A673 (cell line): Measurements from ENCODE around the gene SYNE3. TPM values are rescaled to one million over a fixed set of nuclear protein-coding genes. Genes with fewer than 3 reads are reported as not detected.

Experiments used
- Bru-seq: library from RNA; stranded (reverse); fragments of 400-500 nt; gene quantifications from one replicate; lab custom pipeline; 2021; lab: Mats Ljungman, UMichigan
- BruChase-seq, 2 experiments: library from RNA; stranded (reverse); fragments of 400-500 nt; gene quantifications; one replicate each; lab custom pipeline; 2021; lab: Mats Ljungman, UMichigan
- BruUV-seq: library from RNA; stranded (reverse); fragments of 400-500 nt; replicated peaks from 2 replicates; lab custom pipeline; 2021; lab: Mats Ljungman, UMichigan
- CTCF ChIA-PET: fragments of 300-600 bp; sonication (Branson Sonifier 250); formaldehyde crosslinking; loops from one replicate; lab custom pipeline; 2022; ENCODE audit warnings: antibody characterized with exemption; lab: Charles Lee
- POLR2A ChIA-PET: fragments of 300-600 bp; sonication (Branson Sonifier 250); formaldehyde crosslinking; loops from one replicate; lab custom pipeline; 2022; ENCODE audit warnings: antibody characterized with exemption; ENCODE audit not compliant: low non-redundant PET; lab: Charles Lee
- DNase-seq: peaks from one replicate; pipeline ENCODE4 v3.0.0-alpha.2; 2015; ENCODE audit warnings: low spot score
- H3K27ac ChIP-seq: fragments of 200-600 bp; sonication (generic); 2 replicates; pipeline ENCODE4 v1.5.1; 2016; ENCODE audit warnings: mixed run types, low read depth, mild to moderate bottlenecking, mixed read lengths, antibody characterized with exemption, low read length; ENCODE audit not compliant: poor library complexity, severe bottlenecking
- H3K27me3 ChIP-seq: fragments of 200-600 bp; sonication (generic); replicated peaks from 2 replicates; pipeline ENCODE4 v1.6.1; 2017; ENCODE audit warnings: mixed run types, low read depth, mild to moderate bottlenecking, mixed read lengths, antibody characterized with exemption, low read length; ENCODE audit not compliant: insufficient read depth, poor library complexity
- H3K36me3 ChIP-seq: fragments of 200-600 bp; sonication (generic); 2 replicates; pipeline ENCODE4 v1.6.1; 2016; ENCODE audit warnings: mixed run types, mild to moderate bottlenecking, mixed read lengths, antibody characterized with exemption, low read length; ENCODE audit not compliant: insufficient read depth, poor library complexity, severe bottlenecking
- H3K4me1 ChIP-seq: fragments of 200-600 bp; sonication (generic); 2 replicates; pipeline ENCODE4 v1.6.1; 2017; ENCODE audit warnings: mixed run types, mild to moderate bottlenecking, mixed read lengths, antibody characterized with exemption, low read length; ENCODE audit not compliant: insufficient read depth, poor library complexity, severe bottlenecking
- H3K4me3 ChIP-seq: fragments of 200-600 bp; sonication (generic); 2 replicates; pipeline ENCODE4 v1.5.1; 2016; ENCODE audit warnings: low read depth, mixed run types, mild to moderate bottlenecking, mixed read lengths, low read length; ENCODE audit not compliant: poor library complexity, severe bottlenecking
- H3K9me3 ChIP-seq: fragments of 200-600 bp; sonication (generic); 2 replicates; pipeline ENCODE4 v1.6.1; 2016; ENCODE audit warnings: mixed run types, low read depth, mild to moderate bottlenecking, mixed read lengths, antibody characterized with exemption, low read length; ENCODE audit not compliant: poor library complexity, severe bottlenecking
- EZH2 ChIP-seq: fragments of 200-600 bp; sonication (generic); IDR thresholded peaks from 2 replicates; pipeline ENCODE4 v1.6.1; 2017; ENCODE audit warnings: borderline replicate concordance, low read depth, mild to moderate bottlenecking, mixed read lengths, antibody characterized with exemption, low read length; ENCODE audit not compliant: poor library complexity, severe bottlenecking
- intact Hi-C: fragments of 100-400 bp; cut with micrococcal nuclease; formaldehyde crosslinking; loops from one replicate; pipeline ENCODE4 v1.10.0; 2022; ENCODE audit not compliant: unreplicated experiment
- long read RNA-seq: library from polyadenylated mRNA; stranded (forward); transcript quantifications from one replicate; pipeline ENCODE4 v2.0.0, GENCODE V29; 2022
- total RNA-seq: library from RNA; stranded (reverse); gene quantifications from 2 replicates; pipeline ENCODE4 v1.2.3, GENCODE V29; 2021
- TF ChIP-seq, protein P1 (sequence below): fragments of 300-800, 200-600 bp; sonication (generic); conservative IDR thresholded peaks from 2 replicates; pipeline ENCODE4 v1.5.1; 2017; ENCODE audit warnings: low read depth, mild to moderate bottlenecking, antibody characterized with exemption, low read length, moderate library complexity, mixed read lengths

The SYNE3 gene, protein sequence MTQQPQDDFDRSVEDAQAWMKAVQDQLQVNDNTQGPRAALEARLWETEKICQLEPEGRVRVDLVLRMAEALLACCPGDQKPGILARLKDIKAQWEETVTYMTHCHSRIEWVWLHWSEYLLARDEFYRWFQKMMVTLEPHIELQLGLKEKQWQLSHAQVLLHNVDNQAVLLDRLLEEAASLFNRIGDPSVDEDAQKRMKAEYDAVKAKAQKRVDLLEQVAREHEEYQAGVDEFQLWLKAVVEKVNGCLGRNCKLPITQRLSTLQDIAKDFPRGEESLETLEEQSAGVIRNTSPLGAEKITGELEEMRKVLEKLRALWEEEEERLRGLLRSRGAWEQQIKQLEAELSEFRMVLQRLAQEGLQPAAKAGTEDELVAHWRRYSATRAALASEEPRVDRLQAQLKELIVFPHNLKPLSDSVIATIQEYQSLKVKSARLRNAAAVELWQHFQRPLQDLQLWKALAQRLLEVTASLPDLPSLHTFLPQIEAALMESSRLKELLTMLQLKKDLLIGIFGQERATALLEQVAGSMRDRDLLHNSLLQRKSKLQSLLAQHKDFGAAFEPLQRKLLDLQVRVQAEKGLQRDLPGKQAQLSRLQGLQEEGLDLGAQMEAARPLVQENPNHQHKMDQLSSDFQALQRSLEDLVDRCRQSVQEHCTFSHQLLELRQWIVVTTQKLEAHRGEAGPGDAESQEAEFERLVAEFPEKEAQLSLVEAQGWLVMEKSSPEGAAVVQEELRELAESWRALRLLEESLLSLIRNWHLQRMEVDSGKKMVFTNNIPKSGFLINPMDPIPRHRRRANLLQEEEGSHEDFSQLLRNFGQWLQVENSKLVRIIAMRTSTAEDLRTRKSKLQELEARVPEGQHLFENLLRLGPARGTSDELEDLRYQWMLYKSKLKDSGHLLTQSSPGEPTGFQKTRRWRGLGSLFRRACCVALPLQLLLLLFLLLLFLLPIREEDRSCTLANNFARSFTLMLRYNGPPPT
- total RNA-seq (6.3 and 6.4 TPM in 2 replicates), Bru-seq, nascent RNA (percentile 45 among the genes with signal in this experiment), BruChase-seq, experiment 1, labeled RNA remaining after a 2-hour chase (percentile 46 among the genes with signal in this experiment), BruChase-seq, experiment 2, labeled RNA remaining after a 6-hour chase (percentile 53 among the genes with signal in this experiment)
- long read RNA-seq, partial matches to known transcripts = 4 of 8 reads
- long read RNA-seq, other reads (novel, unspliced or antisense) = 4 of 8 reads

DNA sequence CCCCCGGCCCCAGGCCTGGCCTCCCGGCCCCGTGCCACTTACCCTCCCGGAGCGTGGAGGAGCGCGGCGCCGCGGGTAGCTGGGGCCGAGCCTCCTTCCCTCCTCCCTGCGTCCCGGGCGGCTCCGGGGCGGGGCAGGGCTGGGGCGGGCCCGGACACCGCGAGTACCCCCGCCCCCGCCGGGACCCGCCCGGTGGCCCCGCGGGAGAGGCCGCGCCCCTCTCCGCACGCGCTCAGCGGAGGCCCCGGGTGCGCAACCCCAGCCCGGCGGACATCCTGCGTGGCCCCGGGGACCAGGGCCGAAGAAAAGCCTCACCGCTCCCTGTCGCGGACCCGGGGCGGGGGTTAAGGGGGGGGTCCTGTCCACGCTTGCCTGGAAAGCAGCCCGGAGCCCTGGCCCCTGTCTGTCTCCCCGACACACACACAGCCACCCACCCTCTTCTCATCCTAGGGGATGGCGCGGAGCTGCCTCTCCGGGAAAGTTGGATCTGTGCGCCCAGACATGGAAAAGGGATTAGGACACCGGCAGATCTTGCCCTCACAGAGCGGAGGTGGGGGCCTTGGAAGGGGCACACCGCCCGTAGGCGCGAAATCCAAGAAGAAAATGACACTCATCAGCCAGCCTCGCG is at the start of gene SYNE3:
Gene SYNE3 (minus strand): TSS at position 97 of the 628 bp plus-strand sequence. CDS start 40,829 bp downstream, outside the sequence.
- Histone ChIP-seq H3K36me3 (no peaks in the 10 kb centered on the region), H3K9me3 (no peaks in the 10 kb centered on the region), H3K4me3 (peak within 1 kb of the TSS; percentile 55), H3K27me3 (no peaks in the 10 kb centered on the region), H3K27ac (peak within 1 kb of the TSS; percentile 68), H3K4me1 (peaks cover 59% of the 10 kb centered on the region)
- DNase-seq = peak; percentile 47
- intact Hi-C loops = no loop called here
- TF ChIP-seq, protein P1, sequence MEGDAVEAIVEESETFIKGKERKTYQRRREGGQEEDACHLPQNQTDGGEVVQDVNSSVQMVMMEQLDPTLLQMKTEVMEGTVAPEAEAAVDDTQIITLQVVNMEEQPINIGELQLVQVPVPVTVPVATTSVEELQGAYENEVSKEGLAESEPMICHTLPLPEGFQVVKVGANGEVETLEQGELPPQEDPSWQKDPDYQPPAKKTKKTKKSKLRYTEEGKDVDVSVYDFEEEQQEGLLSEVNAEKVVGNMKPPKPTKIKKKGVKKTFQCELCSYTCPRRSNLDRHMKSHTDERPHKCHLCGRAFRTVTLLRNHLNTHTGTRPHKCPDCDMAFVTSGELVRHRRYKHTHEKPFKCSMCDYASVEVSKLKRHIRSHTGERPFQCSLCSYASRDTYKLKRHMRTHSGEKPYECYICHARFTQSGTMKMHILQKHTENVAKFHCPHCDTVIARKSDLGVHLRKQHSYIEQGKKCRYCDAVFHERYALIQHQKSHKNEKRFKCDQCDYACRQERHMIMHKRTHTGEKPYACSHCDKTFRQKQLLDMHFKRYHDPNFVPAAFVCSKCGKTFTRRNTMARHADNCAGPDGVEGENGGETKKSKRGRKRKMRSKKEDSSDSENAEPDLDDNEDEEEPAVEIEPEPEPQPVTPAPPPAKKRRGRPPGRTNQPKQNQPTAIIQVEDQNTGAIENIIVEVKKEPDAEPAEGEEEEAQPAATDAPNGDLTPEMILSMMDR = no peak
- TF ChIP-seq EZH2 = no peak
- no TSS peak for BruUV-seq
- CTCF ChIA-PET = no interaction called here
- POLR2A ChIA-PET = no interaction called here

DNA sequence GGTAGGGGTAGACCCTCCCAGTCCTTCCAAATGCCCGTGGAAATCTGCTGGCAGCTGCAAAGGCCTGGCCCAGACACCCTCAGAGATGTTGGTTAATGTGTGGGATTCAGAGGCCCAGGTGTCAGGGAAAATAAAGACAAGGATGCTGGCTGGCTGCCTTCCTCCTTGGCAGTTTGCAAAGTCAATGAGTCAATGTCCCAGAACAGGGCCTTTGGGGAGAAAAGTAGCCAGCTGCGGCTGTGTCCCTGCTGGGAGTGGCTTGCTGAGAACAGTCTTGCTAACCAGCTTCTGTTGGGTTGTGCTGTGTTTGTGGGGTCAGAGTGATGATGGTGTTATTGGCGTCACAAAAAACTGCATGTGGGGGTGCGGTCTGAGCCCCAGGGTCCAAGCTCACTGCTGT is 47.6 kb upstream of the SYNE3 start:
- no peak for TF ChIP-seq EZH2
- TF ChIP-seq, protein P1 = no peak
- no TSS peak for BruUV-seq
- intact Hi-C loops = loop anchor here (5.0 to 10.0 kb wide), 3 partner anchors 118 to 711 kb away; no protein-coding TSS in a partner anchor
- ChIA-PET POLR2A (no interaction called here), CTCF (no interaction called here)
- Histone ChIP-seq H3K4me1 (no peaks in the 10 kb centered on the region), H3K4me3 (no peak overlapping the region), H3K36me3 (no peaks in the 10 kb centered on the region), H3K9me3 (no peaks in the 10 kb centered on the region), H3K27me3 (no peaks in the 10 kb centered on the region), H3K27ac (no peak overlapping the region)
- DNase-seq = no peak
